CD4-positive, alpha-beta T cell treated with Interleukin-10 for 1 hour (primary cell): ENCODE measurements around the gene FRMD6.

Experiments used
- DNase-seq: peaks from one replicate; pipeline ENCODE4 v3.0.0-alpha.2; 2020

Gene FRMD6

GRCh38 chr14:51651388-51652167 is at the start of gene FRMD6:
FRMD6 (plus strand) TSS chr14:51651910; CDS start chr14:51689837, 37,927 bp downstream.
- peak; percentile 87 for DNase-seq

- no peak for DNase-seq
These were observed 49.4 kb upstream of the FRMD6 start for GRCh38 chr14:51602310-51602709.

GRCh38 chr14:51603495-51603894 is 48.2 kb upstream of the FRMD6 start:
- DNase-seq = no peak

GRCh38 chr14:51604073-51604472 is 47.6 kb upstream of the FRMD6 start:
- no peak for DNase-seq

- DNase-seq = no peak
These were observed 46.1 kb upstream of the FRMD6 start for GRCh38 chr14:51605575-51605974.

- DNase-seq = no peak
These were observed 44.0 kb upstream of the FRMD6 start for GRCh38 chr14:51607711-51608110.

- no peak for DNase-seq
These were observed 42.3 kb upstream of the FRMD6 start for GRCh38 chr14:51609251-51609954.

GRCh38 chr14:51609955-51610283 is 41.8 kb upstream of the FRMD6 start:
- DNase-seq = no peak

- no peak for DNase-seq
These were observed 40.9 kb upstream of the FRMD6 start for GRCh38 chr14:51610771-51611170.

- no peak for DNase-seq
These were observed 39.3 kb upstream of the FRMD6 start for GRCh38 chr14:51612449-51612848.

GRCh38 chr14:51613416-51613815 is 38.3 kb upstream of the FRMD6 start:
- no peak for DNase-seq

GRCh38 chr14:51614707-51615106 is 37.0 kb upstream of the FRMD6 start:
- no peak for DNase-seq

GRCh38 chr14:51616256-51616655 is 35.5 kb upstream of the FRMD6 start:
- no peak for DNase-seq

- no peak for DNase-seq
These were observed 34.8 kb upstream of the FRMD6 start for GRCh38 chr14:51616724-51617409.

GRCh38 chr14:51619561-51619960 is 32.1 kb upstream of the FRMD6 start:
- DNase-seq = no peak

- no peak for DNase-seq
These were observed 31.7 kb upstream of the FRMD6 start for GRCh38 chr14:51620056-51620455.

- no peak for DNase-seq
These were observed 30.1 kb upstream of the FRMD6 start for GRCh38 chr14:51621654-51622053.

GRCh38 chr14:51622376-51622775 is 29.3 kb upstream of the FRMD6 start:
- no peak for DNase-seq

GRCh38 chr14:51624955-51625569 is 26.6 kb upstream of the FRMD6 start:
- DNase-seq = no peak

GRCh38 chr14:51626185-51626584 is 25.5 kb upstream of the FRMD6 start:
- no peak for DNase-seq

- DNase-seq = no peak
These were observed 24.9 kb upstream of the FRMD6 start for GRCh38 chr14:51626788-51627187.

GRCh38 chr14:51627313-51627712 is 24.4 kb upstream of the FRMD6 start:
- no peak for DNase-seq

- no peak for DNase-seq
These were observed 23.5 kb upstream of the FRMD6 start for GRCh38 chr14:51628238-51628637.

- DNase-seq = no peak
These were observed 20.7 kb upstream of the FRMD6 start for GRCh38 chr14:51630987-51631386.
